DMS 273 (cell line): ENCODE data around the gene TTR.

Experiments
- DNase-seq: peaks from one replicate; lab custom pipeline; 2025; ENCODE audit not compliant: unreplicated experiment; lab: John Stamatoyannopoulos, UW

Gene TTR

DNA sequence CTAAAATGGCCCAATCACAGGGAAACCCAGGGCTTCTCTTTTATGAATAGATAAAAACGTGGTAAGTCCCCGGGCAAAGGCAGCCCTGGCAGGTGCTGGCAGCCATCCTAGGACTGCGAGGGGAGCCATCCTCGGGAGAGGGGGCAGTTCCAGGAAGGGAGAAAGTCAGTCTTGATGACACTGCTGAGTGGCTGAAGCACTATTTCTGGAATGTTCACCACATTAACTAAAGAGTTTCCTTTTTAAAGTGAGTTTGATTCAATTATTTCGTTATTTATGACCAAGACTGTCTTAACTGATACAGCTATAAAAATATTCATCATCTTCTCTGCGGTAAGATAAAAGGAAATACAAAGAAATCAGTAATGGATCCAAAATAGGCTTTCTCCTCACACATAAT is 20.4 kb downstream of the TTR start:
- no peak for DNase-seq

DNA sequence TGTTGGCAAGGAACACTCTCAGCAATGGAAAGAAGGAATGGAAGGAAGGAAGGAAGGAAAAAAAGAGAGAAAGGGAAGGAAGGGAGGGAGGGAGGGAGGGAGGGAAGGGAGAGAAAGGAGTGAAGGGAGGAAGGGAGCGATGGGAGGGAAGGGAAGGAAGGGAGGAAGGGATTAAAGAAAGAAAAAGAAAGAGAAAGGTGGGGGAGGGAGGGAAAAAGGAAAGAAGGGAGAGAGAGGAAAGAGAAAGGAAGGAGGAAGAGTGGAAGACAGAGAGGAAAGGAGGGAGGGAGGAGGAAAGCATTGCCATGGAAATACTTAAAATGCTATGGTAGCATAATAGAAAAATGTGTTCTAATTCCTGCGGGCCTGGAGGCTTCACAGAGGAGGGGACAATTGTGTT is 22.4 kb downstream of the TTR start:
- no peak for DNase-seq

DNA sequence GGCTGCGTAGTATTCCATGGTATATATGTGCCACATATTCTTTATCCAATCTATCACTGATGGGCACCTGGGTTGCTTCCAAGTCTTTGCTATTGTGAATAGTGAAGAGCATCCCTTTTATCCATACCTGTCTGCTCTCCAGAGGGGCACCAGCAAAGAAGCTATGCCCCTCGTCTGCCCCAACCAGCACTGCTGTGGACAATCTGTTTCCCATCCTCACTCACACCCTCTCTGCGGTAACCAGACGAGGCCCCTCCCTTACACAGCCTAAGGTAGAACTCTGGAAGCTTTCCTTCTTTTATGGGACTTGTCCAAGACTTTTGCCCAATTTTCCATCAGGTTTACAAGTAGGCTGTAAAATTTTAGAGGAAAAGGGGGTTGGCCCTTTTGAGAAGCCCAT is 24.9 kb downstream of the TTR start:
- no peak for DNase-seq

DNA sequence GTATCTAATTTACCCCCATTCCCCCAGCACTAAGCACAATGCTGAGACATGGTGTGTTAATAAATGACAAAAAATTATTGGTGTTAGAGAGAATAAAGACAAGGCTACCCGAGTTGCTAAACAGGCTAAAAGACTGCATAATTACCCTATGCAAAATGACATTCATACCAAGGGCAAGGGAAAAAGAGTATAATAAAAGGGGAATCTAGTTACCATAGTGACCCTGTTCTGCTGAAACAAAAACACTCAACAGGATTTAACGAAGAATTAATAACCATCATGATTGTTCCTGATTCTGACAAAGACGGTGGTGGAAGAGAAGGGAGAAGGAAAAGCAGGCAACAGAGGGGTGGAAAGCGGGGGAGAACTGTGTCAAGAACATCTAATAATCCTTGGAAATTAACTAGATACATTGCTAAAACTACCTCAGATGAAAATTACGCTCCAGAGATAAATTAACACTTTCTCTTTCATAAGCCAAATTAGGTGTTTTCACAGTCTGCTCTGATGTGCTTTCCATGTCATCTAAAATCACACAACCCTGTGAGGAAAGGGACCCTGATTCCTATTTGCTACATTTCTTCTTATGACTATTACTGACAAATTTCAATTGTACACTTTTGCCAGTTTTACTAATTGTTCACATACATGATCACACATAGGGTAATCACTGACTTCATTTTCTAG is 25.5 kb downstream of the TTR start:
- no peak for DNase-seq

DNA sequence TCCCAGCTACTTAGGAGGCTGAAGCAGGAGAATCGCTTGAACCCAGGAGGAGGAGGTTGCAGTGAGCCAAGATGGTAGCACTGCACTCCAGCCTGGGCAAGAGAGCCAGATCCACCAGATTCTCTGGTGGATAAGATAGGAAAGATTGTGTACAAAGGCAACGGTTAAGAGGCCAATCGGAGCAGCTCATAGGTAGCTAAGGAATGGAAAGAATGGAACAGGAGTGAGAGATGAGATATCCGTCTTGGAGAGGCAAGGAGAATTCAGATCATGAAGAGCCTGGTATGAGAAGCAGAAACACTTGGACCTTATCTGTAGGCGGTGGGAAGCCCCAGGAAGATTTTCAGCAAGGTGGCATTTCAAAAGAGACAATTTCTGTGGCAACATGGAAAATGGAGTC is 27.1 kb downstream of the TTR start:
- DNase-seq: no peak

DNA sequence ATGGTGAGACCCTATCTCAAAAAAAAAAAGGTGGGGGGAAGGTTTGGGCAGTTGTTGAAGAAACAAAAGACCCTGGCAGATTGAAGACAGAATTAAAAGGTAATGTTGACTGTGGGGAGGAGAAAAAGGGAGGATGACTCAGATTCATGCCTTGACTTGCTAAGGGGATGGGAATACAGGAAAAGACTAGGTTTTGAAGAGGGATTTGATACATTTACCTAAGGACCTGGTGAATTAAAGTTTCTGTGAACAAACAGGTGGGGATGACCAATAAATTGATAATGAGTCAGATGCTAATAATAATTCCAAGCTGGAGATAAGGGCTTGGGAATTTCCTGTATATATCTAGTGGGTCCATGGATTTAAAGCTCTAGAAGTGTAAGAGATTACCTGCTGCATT is 27.6 kb downstream of the TTR start:
- no peak for DNase-seq

DNA sequence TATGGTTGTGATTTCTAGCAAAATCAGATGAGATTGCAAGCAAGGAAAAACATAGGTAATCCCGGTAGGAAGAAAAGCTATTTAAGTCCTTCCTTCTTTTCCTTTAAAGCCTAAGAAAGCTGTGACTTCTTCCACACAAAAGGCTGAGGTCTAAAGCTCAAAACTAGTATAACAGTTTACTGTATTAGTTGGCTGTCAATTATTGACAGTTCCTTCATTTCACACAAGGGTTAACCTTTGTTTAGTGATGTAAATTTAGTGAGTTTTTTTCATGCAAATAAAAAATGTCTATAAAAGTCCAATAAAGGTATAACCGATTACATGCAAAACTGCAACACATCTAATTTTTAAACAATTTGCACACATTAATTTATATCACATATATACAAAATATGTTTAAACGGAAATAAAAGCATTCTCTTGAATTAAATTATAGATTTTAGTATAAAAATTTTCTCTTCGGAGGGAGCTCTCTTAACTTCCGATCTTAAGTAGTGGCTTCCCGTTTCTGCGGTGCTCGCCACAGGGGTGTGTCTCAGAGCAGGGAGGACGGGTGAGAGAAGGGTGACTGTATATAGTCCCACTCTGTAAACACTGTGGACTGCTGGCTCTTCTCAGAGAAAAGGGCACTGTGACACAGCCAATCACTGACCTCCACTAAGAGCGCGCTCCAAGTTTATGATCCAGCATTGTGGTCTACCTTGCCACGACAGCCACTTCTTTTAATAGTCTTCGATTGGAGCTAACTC is 33.4 kb downstream of the TTR start:
- no peak for DNase-seq

DNA sequence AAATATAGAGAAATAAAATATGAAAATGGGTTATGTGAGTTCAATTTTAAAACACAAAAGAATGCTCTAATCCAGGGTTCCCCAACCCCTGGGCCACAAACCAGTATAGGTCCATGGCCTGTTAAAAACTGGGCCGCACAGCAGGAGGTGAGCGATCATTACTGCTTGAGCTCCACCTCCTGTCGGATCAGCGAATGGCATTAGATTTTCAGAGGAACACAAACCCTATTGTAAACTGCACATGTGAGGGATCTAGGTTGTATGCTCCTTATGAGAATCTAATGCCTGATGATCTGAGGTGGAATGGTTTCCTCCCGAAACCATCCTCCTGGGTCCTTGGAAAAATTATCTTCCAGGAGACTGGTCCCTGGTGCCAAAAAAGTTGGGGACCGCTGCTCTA is 34.7 kb downstream of the TTR start:
- DNase-seq: no peak

DNA sequence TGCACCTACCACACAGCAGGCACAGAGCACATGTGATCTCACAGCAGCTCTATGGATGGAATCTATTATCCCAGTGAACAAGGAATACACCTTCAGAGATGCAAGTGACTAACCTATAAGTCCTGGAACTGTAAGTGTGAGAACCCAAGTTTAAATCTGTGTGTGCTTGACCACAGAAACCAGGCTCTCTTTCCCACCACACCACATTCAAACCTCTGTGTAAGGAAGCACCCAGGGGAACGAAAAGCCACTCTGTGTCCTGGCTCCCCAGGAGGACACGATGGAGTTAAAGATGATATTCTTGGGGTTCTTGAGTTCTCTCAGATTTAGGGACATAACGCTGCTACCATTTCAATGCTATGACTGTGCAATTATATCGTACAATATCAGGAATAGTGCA is 38.9 kb downstream of the TTR start:
- DNase-seq: no peak

DNA sequence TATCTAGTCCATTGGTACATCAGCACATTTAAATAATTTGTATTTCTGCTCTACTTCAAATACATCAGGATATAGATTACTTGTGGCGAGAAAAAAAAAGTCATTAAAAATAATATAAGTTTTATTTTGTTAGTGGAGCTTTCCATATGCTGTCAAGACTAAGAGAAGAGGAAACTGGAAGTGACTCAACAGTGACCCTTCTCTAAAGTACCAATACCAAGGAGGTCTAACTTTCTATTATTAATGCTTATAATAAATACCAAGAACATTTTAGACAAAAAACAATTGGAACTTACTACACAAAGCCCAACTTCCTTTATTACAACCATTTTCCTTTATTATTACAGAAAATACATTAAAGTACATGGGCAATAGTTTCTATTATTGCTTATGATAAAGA is 39.8 kb downstream of the TTR start:
- no peak for DNase-seq

DNA sequence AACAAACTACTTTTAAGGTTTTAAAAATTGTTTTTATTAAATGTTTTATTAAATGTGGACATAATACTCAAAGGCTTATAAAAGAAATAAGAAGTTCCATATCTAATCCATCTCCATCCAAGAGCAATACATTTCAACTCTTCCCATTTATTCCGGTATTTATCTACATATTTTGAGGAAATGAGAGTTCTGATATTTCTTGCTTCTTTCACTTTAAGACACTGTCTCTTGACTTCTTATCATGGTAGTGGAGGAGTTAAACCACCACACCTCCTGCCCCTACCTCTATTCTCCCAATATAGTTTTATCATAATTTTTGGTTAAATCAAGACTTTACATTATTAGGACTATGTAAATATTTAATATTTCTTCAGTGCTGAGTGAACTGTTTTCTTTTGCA is 40.7 kb downstream of the TTR start:
- DNase-seq: no peak

DNA sequence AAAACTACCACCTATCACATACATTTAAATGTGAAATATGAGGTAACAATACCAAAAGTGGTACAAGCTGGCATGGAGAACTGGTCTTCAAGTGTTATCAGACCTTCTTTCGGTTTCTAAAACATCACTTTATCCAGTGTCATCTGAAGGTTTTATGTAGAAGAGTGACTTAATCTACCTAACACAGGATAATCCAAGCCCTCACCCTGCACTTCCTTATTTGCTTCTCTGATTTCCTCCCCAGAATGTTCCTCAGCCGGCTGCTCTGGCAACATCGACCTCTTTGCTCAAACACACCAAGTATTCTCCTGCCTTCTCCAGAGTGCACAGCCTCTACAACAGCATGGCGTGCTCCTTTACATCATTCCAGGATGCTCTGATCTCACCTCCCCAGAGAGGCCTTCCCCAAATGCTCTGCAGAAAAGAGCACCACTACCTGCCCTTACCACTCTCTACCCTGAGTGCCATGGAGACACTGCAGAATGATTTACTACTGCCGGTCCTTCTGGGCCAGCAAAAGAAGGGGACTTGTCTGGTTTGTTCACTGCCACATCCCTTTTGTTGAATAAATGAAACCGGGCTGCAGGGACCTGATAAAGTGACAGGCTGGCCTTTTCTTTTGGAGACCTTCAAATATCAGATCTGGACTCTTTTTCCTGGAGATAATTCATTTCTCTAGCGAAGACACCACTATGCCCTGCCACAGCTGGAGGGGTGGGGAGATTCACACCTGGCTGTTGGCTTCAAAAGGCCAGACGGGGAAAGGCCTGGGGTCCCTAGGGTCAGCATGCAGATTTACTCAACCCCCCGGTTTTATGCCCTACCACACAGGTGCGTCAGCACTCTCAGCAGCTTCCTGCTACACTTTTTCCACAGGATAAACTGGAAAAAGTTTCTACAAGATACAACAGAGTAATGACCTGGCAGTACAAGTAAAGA is 42.0 kb downstream of the TTR start:
- no peak for DNase-seq

DNA sequence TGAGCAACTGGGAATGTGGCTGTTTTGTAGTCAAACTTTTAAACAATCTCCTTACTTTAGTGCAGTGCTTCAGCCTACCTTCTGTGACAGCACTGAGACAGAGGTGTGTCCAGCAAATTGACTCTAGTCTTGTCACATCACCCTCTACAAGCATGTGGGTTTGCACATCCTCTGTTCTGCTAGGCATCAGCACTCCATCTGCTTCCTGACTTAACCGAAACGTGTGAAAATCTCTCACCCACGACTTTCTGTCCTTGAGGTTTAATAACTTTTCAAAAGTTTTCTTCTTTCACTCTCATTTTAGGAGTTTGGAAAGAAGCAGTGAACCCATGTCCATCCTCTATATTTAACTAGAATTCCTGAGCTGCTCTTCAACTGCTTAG is 42.6 kb downstream of the TTR start:
- DNase-seq: no peak

DNA sequence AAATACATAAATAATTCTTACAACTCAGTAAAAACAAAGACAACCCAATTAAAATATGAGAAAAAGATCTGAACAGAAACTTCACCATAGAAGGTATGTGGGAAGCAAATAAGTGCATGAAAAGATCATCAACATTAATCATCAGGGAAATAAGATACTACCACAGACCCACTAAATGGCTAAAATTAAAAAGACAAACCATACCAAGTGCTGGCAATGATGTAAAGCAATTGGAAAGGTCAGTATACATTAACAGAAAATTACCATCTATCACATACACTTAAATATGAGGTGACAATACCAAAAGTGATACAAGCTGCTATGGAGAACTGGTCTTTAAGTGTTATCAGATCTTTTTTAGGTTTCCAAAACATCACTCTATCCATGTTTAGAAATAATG is 44.7 kb downstream of the TTR start:
- DNase-seq: no peak

DNA sequence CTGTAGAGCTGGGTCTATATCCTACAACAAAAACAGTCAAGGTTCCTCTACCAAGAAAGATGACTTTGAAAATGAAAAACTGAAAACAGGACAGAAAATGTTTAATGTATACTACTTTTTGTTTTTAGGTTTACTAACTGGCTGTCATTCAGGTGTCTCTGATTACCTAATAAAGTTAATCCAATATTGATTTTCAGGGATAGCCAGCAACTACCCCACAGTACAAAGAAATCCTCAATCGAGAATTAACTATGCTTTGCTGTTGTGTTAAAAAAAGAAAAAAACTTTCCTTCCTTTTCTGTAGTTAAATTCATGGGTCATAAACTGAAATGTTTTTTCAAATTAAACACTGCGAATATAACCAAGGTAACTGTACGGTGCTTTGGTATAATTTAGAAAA is 45.8 kb downstream of the TTR start:
- DNase-seq: no peak

DNA sequence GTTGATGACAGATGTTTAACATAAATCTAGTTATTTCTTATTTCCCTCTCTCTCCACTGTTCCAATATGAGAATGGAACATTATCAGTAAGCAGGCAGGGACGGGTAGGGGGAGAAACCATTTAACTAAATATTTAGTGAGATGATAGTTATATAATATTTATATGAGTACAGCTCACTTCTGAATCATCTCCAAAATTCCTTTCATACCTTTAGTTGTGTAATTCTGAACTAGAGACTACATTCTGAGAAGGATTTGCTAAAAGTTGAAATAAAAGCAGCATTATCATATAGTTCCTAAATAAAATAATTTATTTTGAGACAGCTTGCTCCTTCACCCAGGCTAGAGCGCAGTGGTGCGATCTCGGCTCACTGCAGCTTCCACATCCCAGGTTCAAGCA is 51.3 kb downstream of the TTR start:
- DNase-seq: no peak

DNA sequence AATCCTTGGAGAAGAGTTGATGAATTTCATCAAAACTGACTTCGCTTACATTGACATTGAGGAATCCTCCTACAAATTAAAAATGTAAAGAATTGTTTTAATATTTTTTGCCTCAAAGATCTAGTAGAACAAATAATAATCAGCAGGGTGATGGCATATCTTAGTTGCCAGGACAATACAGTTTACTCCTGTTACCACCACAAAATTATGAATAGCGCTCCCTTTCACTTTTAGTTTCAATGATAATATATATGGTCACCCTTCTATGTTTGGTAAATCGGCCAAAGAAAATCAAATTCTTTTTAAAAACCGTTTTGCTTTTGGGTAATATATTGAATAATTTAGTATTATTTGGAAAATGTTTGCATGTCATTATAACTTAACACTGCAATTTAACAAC is 53.7 kb downstream of the TTR start:
- no peak for DNase-seq

DNA sequence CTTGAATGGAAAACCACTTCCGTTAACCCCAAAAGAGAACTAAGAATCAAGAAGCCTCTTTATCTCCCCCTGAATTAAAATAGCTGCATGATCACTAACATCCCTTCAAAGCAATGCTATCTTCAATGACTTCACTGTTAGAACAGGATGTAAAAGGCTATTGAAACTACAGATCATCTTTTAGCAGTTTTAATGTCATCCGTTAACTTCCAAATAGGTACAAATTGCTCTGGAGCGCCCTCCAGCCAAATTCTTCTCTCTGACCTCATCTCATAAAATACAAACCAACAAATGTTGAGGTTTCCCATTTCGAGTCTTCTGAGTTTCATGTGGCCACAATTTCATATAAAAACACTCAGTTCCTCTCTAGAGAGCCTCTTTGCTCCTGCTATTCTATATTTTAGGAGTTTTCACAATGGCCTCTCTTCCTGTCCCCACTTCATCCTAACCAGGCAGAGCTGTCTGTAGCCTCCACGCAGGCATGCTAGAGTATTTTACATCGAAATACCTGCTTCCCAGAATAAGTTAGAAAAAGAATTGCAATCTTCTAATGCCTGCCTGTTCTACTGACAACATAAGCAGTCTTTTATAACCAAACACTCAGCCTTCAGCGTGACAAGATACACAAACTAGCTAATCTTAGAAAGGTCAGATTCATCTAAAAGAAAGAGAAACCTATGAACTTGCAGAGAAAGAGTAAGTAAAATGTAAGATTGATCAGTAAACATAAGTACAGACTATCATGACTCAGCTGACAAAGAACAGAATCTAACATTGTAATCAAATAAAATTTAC is 54.9 kb downstream of the TTR start:
- DNase-seq: no peak

DNA sequence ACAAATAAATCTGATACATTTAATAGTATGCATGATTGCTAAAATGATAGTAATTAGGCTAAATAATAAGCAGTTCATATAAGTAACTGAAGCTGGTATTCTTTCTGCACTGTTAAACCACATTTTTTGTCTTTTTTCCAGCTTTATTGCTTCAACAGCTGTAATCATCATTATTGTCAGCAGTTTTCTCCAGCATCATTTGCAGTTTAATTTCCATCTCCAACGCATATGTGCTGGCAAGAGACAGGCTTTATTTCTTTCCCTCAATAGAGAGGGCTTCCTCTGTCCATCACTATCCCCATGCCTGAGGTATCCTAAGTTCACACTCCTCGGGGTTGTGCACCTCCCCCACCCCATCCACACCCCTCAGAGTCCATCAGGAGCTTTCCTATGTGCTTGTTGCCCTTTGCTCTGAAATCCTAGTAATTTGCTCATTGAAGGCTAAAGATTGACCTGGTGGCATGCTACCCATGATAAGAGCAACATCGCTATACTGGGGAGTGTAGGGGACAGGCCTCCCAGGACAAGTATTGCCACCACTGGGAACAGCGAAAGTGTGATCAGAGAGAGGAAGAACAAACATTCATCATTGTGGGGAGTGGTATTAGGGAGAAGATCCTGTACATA is 55.6 kb downstream of the TTR start:
- DNase-seq: no peak
